IPS DF 6.9 (cell line): Measurements from ENCODE around the gene ATP6V1A.

Source experiments
- DNase-seq: peaks from one replicate; pipeline ENCODE4 v3.0.0-alpha.2; 2013; ENCODE audit warnings: low read depth, low spot score
- H3K27ac ChIP-seq: one replicate; pipeline ENCODE4 v1.5.1; 2013; ENCODE audit warnings: low read length, control low read depth
- H3K27me3 ChIP-seq: 2 replicates; pipeline ENCODE4 v1.6.1; 2013; ENCODE audit warnings: mild to moderate bottlenecking, low read length; ENCODE audit not compliant: control insufficient read depth, insufficient read depth
- H3K36me3 ChIP-seq: 2 replicates; pipeline ENCODE4 v1.6.1; 2013; ENCODE audit warnings: low read length; ENCODE audit not compliant: control insufficient read depth, insufficient read depth
- H3K4me1 ChIP-seq: 2 replicates; pipeline ENCODE4 v1.6.1; 2013; ENCODE audit warnings: low read length; ENCODE audit not compliant: control insufficient read depth, insufficient read depth
- H3K4me3 ChIP-seq: 2 replicates; pipeline ENCODE4 v1.5.1; 2013; ENCODE audit warnings: mild to moderate bottlenecking, low read length
- H3K9me3 ChIP-seq: 2 replicates; pipeline ENCODE4 v1.6.1; 2013; ENCODE audit warnings: low read length, inconsistent platforms; ENCODE audit not compliant: control insufficient read depth, insufficient read depth
- WGBS: extraction: QIAGEN DNeasy Blood & Tissue Kit; methylation state at CpG from one replicate; pipeline ENCODE4 v1.1.7; 2013; ENCODE audit warnings: mixed read lengths, missing lambda C conversion rate; ENCODE audit not compliant: insufficient read length, insufficient coverage; 5-methylcytosine and 5-hydroxymethylcytosine counted together

The ATP6V1A gene

GRCh38 chr3:113775516-113775915, 28.7 kb downstream of the ATP6V1A start:
- Histone ChIP-seq H3K27me3 (no peaks in the 10 kb centered on the region), H3K27ac (no peak overlapping the region), H3K4me1 (no peaks in the 10 kb centered on the region), H3K4me3 (no peak overlapping the region), H3K36me3 (no peaks in the 10 kb centered on the region), H3K9me3 (no peaks in the 10 kb centered on the region)
- no CpG with 5 or more reads among the region's 1 CpG for WGBS
- no peak for DNase-seq

GRCh38 chr3:113776564-113776963, 29.7 kb downstream of the ATP6V1A start:
- no peak overlapping the region for H3K4me3 ChIP-seq
- WGBS: no CpG with 5 or more reads among the region's 3 CpGs
- H3K27me3 ChIP-seq: no peaks in the 10 kb centered on the region
- no peak overlapping the region for H3K27ac ChIP-seq
- H3K4me1 ChIP-seq: no peaks in the 10 kb centered on the region
- no peak for DNase-seq
- no peaks in the 10 kb centered on the region for H3K36me3 ChIP-seq
- no peaks in the 10 kb centered on the region for H3K9me3 ChIP-seq

GRCh38 chr3:113783463-113783862, 36.6 kb downstream of the ATP6V1A start:
- Histone ChIP-seq H3K27ac (no peak overlapping the region), H3K36me3 (no peaks in the 10 kb centered on the region; the same call in 1 of the 2 replicates), H3K4me1 (no peaks in the 10 kb centered on the region), H3K27me3 (no peaks in the 10 kb centered on the region), H3K4me3 (no peak overlapping the region), H3K9me3 (no peaks in the 10 kb centered on the region)
- no peak for DNase-seq

DNA sequence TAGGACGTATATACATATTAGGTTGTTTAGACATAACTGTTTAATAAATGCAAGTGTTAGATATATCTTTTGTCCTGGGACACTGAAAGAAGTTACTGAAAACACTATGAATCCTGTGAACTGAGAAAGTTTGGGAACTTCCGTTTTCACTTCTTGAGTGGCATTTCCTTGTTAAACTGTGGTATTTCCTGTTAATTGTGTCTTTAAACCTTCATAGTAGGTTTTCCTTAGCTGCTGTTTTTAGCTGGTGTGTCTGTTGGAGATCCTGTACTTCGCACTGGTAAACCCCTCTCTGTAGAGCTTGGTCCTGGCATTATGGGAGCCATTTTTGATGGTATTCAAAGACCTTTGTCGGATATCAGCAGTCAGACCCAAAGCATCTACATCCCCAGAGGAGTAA, 37.1 kb downstream of the ATP6V1A start:
- Histone ChIP-seq H3K27me3 (no peaks in the 10 kb centered on the region), H3K4me1 (no peaks in the 10 kb centered on the region), H3K4me3 (no peak overlapping the region), H3K36me3 (no peaks in the 10 kb centered on the region; the same call in 1 of the 2 replicates), H3K27ac (no peak overlapping the region), H3K9me3 (no peaks in the 10 kb centered on the region)
- no CpG with 5 or more reads among the region's 4 CpGs for WGBS
- DNase-seq: no peak

DNA sequence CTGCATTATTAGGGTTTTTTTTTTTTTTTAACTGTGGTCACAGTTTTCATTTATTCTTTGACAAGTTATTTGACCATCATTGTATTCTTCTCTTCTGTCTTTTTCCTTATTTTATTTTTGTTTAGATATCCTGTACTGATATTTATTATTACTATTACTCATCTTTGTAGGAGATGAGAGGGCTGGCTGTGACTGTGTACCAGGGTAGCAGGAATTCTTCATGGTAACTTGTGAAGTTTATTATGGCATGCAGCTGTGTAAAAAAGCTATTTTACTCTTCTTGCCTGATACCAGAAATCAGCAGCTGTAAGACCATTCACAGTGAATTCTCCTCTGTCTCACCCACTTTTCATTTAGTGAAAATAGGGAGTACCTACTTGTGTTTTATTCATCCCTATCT, 44.5 kb downstream of the ATP6V1A start:
- Histone ChIP-seq H3K4me3 (no peak overlapping the region), H3K36me3 (no peaks in the 10 kb centered on the region; the same call in 1 of the 2 replicates), H3K27ac (no peak overlapping the region), H3K9me3 (no peaks in the 10 kb centered on the region), H3K4me1 (no peaks in the 10 kb centered on the region), H3K27me3 (no peaks in the 10 kb centered on the region)
- DNase-seq: no peak

DNA sequence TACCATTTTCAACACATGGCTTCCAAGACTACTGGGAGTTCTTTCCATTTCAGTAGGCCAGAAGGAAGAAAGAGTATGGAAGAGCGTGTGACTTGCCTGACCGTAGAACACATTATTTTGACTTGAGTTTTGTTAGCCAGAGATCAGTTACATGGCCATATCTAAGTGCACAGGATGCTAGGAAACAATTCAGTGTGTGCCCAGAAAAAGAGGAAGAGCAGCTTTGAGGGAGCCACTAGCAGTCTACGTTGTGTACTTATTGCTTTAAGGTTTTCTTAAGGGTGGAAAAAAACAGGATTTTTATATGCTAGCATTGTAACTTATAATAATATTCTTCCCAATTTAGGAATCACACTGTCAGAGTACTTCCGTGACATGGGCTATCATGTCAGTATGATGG, 47.7 kb downstream of the ATP6V1A start:
- Histone ChIP-seq H3K27me3 (no peaks in the 10 kb centered on the region), H3K36me3 (0 out of 2 replicates have a peak, but pooled peaks cover 2% of the 10 kb centered on the region), H3K4me1 (no peaks in the 10 kb centered on the region), H3K4me3 (no peak overlapping the region), H3K27ac (no peak overlapping the region), H3K9me3 (no peaks in the 10 kb centered on the region)
- WGBS: no CpG with 5 or more reads among the region's 4 CpGs
- no peak for DNase-seq

DNA sequence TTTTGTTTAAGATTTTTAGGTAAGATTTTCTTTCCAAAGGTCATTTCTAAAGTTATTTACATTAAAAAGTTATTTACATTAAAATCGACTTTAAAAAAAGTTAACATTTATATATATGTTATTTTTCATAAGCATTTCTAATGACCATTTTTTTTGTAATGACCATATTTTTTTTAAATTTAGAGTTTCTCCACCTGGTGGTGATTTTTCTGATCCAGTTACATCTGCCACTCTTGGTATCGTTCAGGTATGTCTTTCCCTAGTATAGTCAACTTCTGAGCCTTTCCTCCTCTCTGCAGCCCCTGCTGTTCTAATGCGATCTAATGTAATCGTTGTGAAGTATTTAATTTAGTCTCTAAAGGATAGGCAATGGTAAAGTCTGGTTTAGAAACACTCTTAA, 48.9 kb downstream of the ATP6V1A start:
- no peaks in the 10 kb centered on the region for H3K4me1 ChIP-seq
- H3K36me3 ChIP-seq: 0 out of 2 replicates have a peak, but pooled peaks cover 2% of the 10 kb centered on the region
- H3K27ac ChIP-seq: no peak overlapping the region
- no peak for DNase-seq
- WGBS: no CpG with 5 or more reads among the region's 4 CpGs
- no peak overlapping the region for H3K4me3 ChIP-seq
- H3K9me3 ChIP-seq: no peaks in the 10 kb centered on the region
- H3K27me3 ChIP-seq: no peaks in the 10 kb centered on the region

GRCh38 chr3:113802795-113803455, 56.1 kb downstream of the ATP6V1A start:
- peaks cover 11% of the 10 kb centered on the region; the same call in 1 of the 2 replicates for H3K36me3 ChIP-seq
- DNase-seq: no peak
- no CpG with 5 or more reads among the region's 3 CpGs for WGBS
- no peak overlapping the region for H3K27ac ChIP-seq
- no peaks in the 10 kb centered on the region for H3K9me3 ChIP-seq
- no peaks in the 10 kb centered on the region for H3K4me1 ChIP-seq
- no peak overlapping the region for H3K4me3 ChIP-seq
- H3K27me3 ChIP-seq: no peaks in the 10 kb centered on the region

DNA sequence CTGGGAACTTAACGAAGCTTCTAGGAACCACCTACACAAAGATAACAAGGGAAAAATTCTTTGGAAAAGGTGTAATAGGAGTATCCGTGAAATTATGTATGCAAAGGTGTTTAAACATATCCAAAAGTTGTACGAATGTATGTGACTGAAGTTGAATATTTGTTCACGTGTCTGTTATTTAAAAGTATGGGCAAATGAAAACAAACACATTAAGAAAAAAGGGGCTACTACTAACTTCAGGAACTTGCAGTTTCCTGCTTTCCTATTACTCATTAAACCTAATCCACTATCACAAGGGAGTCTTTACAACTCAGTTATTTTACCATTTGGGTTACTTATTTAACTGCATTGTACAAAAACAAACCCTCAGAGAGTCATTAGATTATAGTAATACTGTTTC, 57.8 kb downstream of the ATP6V1A start:
- DNase-seq: no peak
- H3K36me3 ChIP-seq: peaks cover 8% of the 10 kb centered on the region; the same call in 1 of the 2 replicates
- no CpG with 5 or more reads among the region's 4 CpGs for WGBS
- H3K27me3 ChIP-seq: no peaks in the 10 kb centered on the region
- H3K27ac ChIP-seq: no peak overlapping the region
- no peaks in the 10 kb centered on the region for H3K4me1 ChIP-seq
- no peaks in the 10 kb centered on the region for H3K9me3 ChIP-seq
- H3K4me3 ChIP-seq: no peak overlapping the region

- Histone ChIP-seq H3K4me3 (no peak overlapping the region), H3K27ac (no peak overlapping the region), H3K4me1 (no peaks in the 10 kb centered on the region), H3K27me3 (no peaks in the 10 kb centered on the region), H3K9me3 (no peaks in the 10 kb centered on the region), H3K36me3 (peaks cover 8% of the 10 kb centered on the region; the same call in 1 of the 2 replicates)
- DNase-seq: no peak
- no CpG with 5 or more reads among the region's 3 CpGs for WGBS
Measured at GRCh38 chr3:113805249-113805648, 58.4 kb downstream of the ATP6V1A start.

- no peaks in the 10 kb centered on the region for H3K9me3 ChIP-seq
- no peak for DNase-seq
- H3K27ac ChIP-seq: no peak overlapping the region
- no CpG with 5 or more reads among the region's 3 CpGs for WGBS
- H3K36me3 ChIP-seq: no peaks in the 10 kb centered on the region; the same call in 1 of the 2 replicates
- no peaks in the 10 kb centered on the region for H3K4me1 ChIP-seq
- no peaks in the 10 kb centered on the region for H3K27me3 ChIP-seq
- H3K4me3 ChIP-seq: no peak overlapping the region
Measured at GRCh38 chr3:113812854-113813253, 66.0 kb downstream of the ATP6V1A start.
